Stimulated activated CD4-positive, alpha-beta T cell treated with anti-CD3 and anti-CD28 coated beads, Interleukin-4, amount 100 ng/mL, for 1 hour (primary cell): ENCODE results near the gene PDCD11.
"Not testable (repeated sequence)": the region's sequence is repeated elsewhere in the genome, so short reads cannot be mapped to it uniquely, and the experiment has no call there.

Experiments
- DNase-seq: peaks from one replicate; pipeline ENCODE4 v3.0.0-alpha.2; 2020

Gene PDCD11

GRCh38 chr10:103396067-103396788 lies at the start of gene PDCD11, which contains the start of gene ATP5MK:
PDCD11 (plus strand) TSS chr10:103396626; CDS start chr10:103398427, 1,801 bp downstream.
ATP5MK (minus strand) TSS chr10:103396475; CDS start chr10:103392457, 4,018 bp downstream.
- peak; percentile 93 for DNase-seq

GRCh38 chr10:103350175-103350516 lies 46.3 kb upstream of the PDCD11 start:
- no peak for DNase-seq

- peak; percentile 74 for DNase-seq
These were observed 45.7 kb upstream of the PDCD11 start, which contains the start of gene PCGF6 for GRCh38 chr10:103350517-103351260. PCGF6 (minus strand) TSS chr10:103351140; CDS start chr10:103351066, 74 bp downstream.

GRCh38 chr10:103353281-103353680 lies 43.1 kb upstream of the PDCD11 start:
- DNase-seq, result no peak

- DNase-seq, result not testable (repeated sequence)
These were observed 41.9 kb upstream of the PDCD11 start for GRCh38 chr10:103354567-103354966.

GRCh38 chr10:103355906-103356599 lies 40.4 kb upstream of the PDCD11 start:
- DNase-seq, result no peak

GRCh38 chr10:103359493-103359892 lies 36.9 kb upstream of the PDCD11 start:
- not testable (repeated sequence) for DNase-seq

- not testable (repeated sequence) for DNase-seq
These were observed 35.6 kb upstream of the PDCD11 start for GRCh38 chr10:103360791-103361190.

GRCh38 chr10:103367379-103367781 lies 29.0 kb upstream of the PDCD11 start:
- DNase-seq, result no peak

GRCh38 chr10:103367782-103368518 lies 28.5 kb upstream of the PDCD11 start, which contains the start of gene TAF5:
TAF5 (plus strand) TSS chr10:103367976; CDS start chr10:103367990, 14 bp downstream.
- DNase-seq, result peak; percentile 84

GRCh38 chr10:103373544-103373943 lies 22.9 kb upstream of the PDCD11 start:
- no peak for DNase-seq

- DNase-seq, result no peak
These were observed 22.2 kb upstream of the PDCD11 start for GRCh38 chr10:103374263-103374662.

GRCh38 chr10:103382769-103383168 lies 13.7 kb upstream of the PDCD11 start:
- DNase-seq, result no peak

GRCh38 chr10:103394180-103394579 lies 2.2 kb upstream of the PDCD11 start:
- DNase-seq, result no peak

- no peak for DNase-seq
These were observed 716 bp upstream of the PDCD11 start for GRCh38 chr10:103395754-103396066.

- no peak for DNase-seq
These were observed 312 bp downstream of the PDCD11 start for GRCh38 chr10:103396789-103397087.

GRCh38 chr10:103397191-103397825 lies 882 bp downstream of the PDCD11 start:
- DNase-seq, result no peak

GRCh38 chr10:103413564-103413963 lies 17.1 kb downstream of the PDCD11 start:
- no peak for DNase-seq

GRCh38 chr10:103415581-103415980 lies 19.2 kb downstream of the PDCD11 start:
- DNase-seq, result no peak

- peak; percentile 31 for DNase-seq
These were observed 20.2 kb downstream of the PDCD11 start for GRCh38 chr10:103416436-103417147.

GRCh38 chr10:103417148-103417469 lies 20.7 kb downstream of the PDCD11 start:
- DNase-seq, result not testable (repeated sequence)

- no peak for DNase-seq
These were observed 21.2 kb downstream of the PDCD11 start for GRCh38 chr10:103417601-103418000.
